Ovary (tissue), 3 donors: ENCODE results near the gene DSPP.

ENCODE experiments used
- CTCF ChIP-seq, 3 donors: fragments of 450-650 bp in 2 of 3; fragments of 200-600 bp in 1 of 3; IDR thresholded peaks; one replicate each; pipeline versions ENCODE4 v1.5.1 to v1.8.0; 2016 to 2022; ENCODE audit warnings: antibody characterized with exemption in 3 of 3, mild to moderate bottlenecking in 1 of 3
- EP300 ChIP-seq: sonication (generic); formaldehyde crosslinking; IDR thresholded peaks from one replicate; pipeline ENCODE4 v1.6.1; 2017; ENCODE audit warnings: antibody characterized with exemption
- POLR2A ChIP-seq: fragments of 450-650 bp; IDR thresholded peaks from one replicate; pipeline ENCODE4 v1.6.1; 2017; ENCODE audit warnings: antibody characterized with exemption, mild to moderate bottlenecking, moderate library complexity
- donor health status: DM: no; HTN: no; CAD: no.

DNA sequence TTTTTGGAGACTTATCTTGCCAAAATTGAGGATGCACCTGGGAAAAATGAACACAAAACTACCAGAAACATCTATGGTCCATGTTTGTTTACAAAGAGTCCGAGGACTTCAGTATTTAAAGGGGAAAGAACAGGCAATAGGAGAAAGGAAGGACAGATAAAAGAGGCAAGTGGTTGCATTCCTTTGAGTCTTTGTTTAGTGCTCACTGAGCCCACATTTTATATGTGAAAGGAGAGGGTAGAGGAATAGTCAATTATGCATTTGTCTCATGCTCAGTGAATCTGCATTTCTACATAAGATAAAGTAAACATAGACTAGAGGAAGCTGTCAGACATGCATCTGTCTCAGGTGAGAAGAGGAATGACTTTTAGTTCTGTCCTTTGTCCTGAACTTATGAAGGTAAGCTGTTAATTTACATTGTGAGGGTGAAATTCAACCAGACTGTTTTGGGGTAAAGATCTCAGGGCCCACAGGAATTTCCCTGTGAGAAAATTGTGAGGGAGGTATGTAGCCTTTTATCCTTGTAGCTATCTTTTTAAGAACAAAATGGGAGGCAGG, 46.2 kb downstream of the DSPP start:
- TF ChIP-seq CTCF (IDR thresholded peaks at IDR 0.05) (no peak), POLR2A (no peak), EP300 (no peak)
